HepG2 (cell line): Measurements from ENCODE around the gene PROCR. TPM values are rescaled to one million over a fixed set of nuclear protein-coding genes. Genes with fewer than 3 reads are reported as not detected.

Experiments used
- ETV5 ChIP-seq: IDR thresholded peaks from 2 replicates; pipeline ENCODE4 v1.6.1; 2018; ENCODE audit warnings: missing biosample characterization, missing genetic modification reagents, inconsistent platforms, borderline replicate concordance
- FOXO1 ChIP-seq: sonication (generic); formaldehyde crosslinking; IDR thresholded peaks from 2 replicates; pipeline ENCODE4 v1.4.0; 2020; ENCODE audit warnings: missing genetic modification reagents
- GABPB1 ChIP-seq: IDR thresholded peaks from 2 replicates; pipeline ENCODE4 v1.6.1; 2016; ENCODE audit warnings: mild to moderate bottlenecking, missing genetic modification reagents, moderate library complexity, missing compliant biosample characterization
- HMG20A ChIP-seq: IDR thresholded peaks from 2 replicates; pipeline ENCODE4 v1.6.1; 2016; ENCODE audit warnings: borderline replicate concordance
- HNRNPLL ChIP-seq: fragments of 200-400 bp; formaldehyde crosslinking; IDR thresholded peaks from 2 replicates; pipeline ENCODE4 v1.6.1; 2017; ENCODE audit warnings: mild to moderate bottlenecking, low read depth, low read length; ENCODE audit not compliant: poor library complexity, severe bottlenecking
- IRX3 ChIP-seq: sonication (generic); formaldehyde crosslinking; IDR thresholded peaks from 2 replicates; pipeline ENCODE4 v1.8.1; 2023; ENCODE audit warnings: mild to moderate bottlenecking, low read depth, missing genetic modification reagents, borderline replicate concordance
- PCBP2 ChIP-seq: fragments of 200-400 bp; formaldehyde crosslinking; optimal IDR thresholded peaks from 2 replicates; pipeline ENCODE3; 2018; ENCODE audit warnings: low read length, low read depth; ENCODE audit not compliant: poor library complexity, severe bottlenecking
- SATB2 ChIP-seq: sonication (generic); formaldehyde crosslinking; IDR thresholded peaks from 2 replicates; pipeline ENCODE4 v1.5.0; 2020; ENCODE audit warnings: missing genetic modification reagents
- SP140L ChIP-seq: sonication (generic); formaldehyde crosslinking; IDR thresholded peaks from 2 replicates; pipeline ENCODE4 v1.4.0; 2020; ENCODE audit warnings: missing genetic modification reagents, borderline replicate concordance
- TBX3 ChIP-seq: fragments of 450-650 bp; IDR thresholded peaks from 2 replicates; pipeline ENCODE4 v1.6.1; 2017; ENCODE audit warnings: antibody characterized with exemption, mild to moderate bottlenecking, inconsistent platforms, borderline replicate concordance
- ZFP36 ChIP-seq: fragments of 150-350 bp; IDR thresholded peaks from 2 replicates; pipeline ENCODE4 v1.6.1; 2018; ENCODE audit warnings: borderline replicate concordance, low read length, low read depth; ENCODE audit not compliant: partially characterized antibody
- ZIK1 ChIP-seq: sonication (generic); formaldehyde crosslinking; IDR thresholded peaks from 2 replicates; pipeline ENCODE4 v1.5.0; 2020; ENCODE audit warnings: mild to moderate bottlenecking, low read depth, missing genetic modification reagents, borderline replicate concordance
- ZKSCAN1 ChIP-seq: fragments of 150-350 bp; IDR thresholded peaks from 2 replicates; pipeline ENCODE4 v1.6.1; 2014; ENCODE audit warnings: low read length
- ZMYM4 ChIP-seq: sonication (generic); formaldehyde crosslinking; IDR thresholded peaks from 2 replicates; pipeline ENCODE4 v1.8.1; 2023; ENCODE audit warnings: mild to moderate bottlenecking, missing genetic modification reagents
- ZNF160 ChIP-seq: sonication (generic); formaldehyde crosslinking; IDR thresholded peaks from 2 replicates; pipeline ENCODE4 v1.8.0; 2022; ENCODE audit warnings: mild to moderate bottlenecking, inconsistent platforms, missing genetic modification reagents
- ZNF256 ChIP-seq: sonication (generic); formaldehyde crosslinking; conservative IDR thresholded peaks from 2 replicates; pipeline ENCODE4 v1.4.0; 2020; ENCODE audit warnings: missing genetic modification reagents
- ZNF263 ChIP-seq: sonication (generic); formaldehyde crosslinking; IDR thresholded peaks from 2 replicates; pipeline ENCODE4 v1.4.0; 2020; ENCODE audit warnings: missing genetic modification reagents
- ZNF44 ChIP-seq: sonication (generic); formaldehyde crosslinking; IDR thresholded peaks from 2 replicates; pipeline ENCODE4 v1.5.1; 2020; ENCODE audit warnings: mild to moderate bottlenecking, missing genetic modification reagents
- ZNF547 ChIP-seq: sonication (generic); formaldehyde crosslinking; IDR thresholded peaks from 2 replicates; pipeline ENCODE4 v1.5.1; 2020; ENCODE audit warnings: mild to moderate bottlenecking, missing genetic modification reagents
- ZNF556 ChIP-seq: sonication (generic); formaldehyde crosslinking; IDR thresholded peaks from 2 replicates; pipeline ENCODE4 v1.4.0; 2020; ENCODE audit warnings: mild to moderate bottlenecking, missing genetic modification reagents, borderline replicate concordance
- ZNF720 ChIP-seq: sonication (generic); formaldehyde crosslinking; IDR thresholded peaks from 2 replicates; pipeline ENCODE4 v1.4.0; 2020; ENCODE audit warnings: missing genetic modification reagents
- ZSCAN30 ChIP-seq: sonication (generic); formaldehyde crosslinking; IDR thresholded peaks from 2 replicates; pipeline ENCODE4 v1.5.0; 2020; ENCODE audit warnings: mild to moderate bottlenecking, missing genetic modification reagents
- polyA plus RNA-seq, 8 experiments: library from polyadenylated mRNA; depleted of rRNA in 3 of 8; stranded (reverse) in 7 of 8; unstranded in 1 of 8; fragments of >200 nt; fragmentation: Illumina TruSeq in 4 of 8; extraction: Trizol in 4 of 8; gene quantifications; 2 replicates each; pipeline versions ENCODE4 v1.2.1 to v1.2.3, GENCODE V29; 2011 to 2016; ENCODE audit warnings: low read depth in 4 of 8, missing spikeins in 1 of 8, mixed read lengths in 1 of 8; ENCODE audit not compliant: insufficient read depth in 1 of 8
- total RNA-seq, 5 experiments: library from RNA; depleted of rRNA; stranded (reverse); fragments of >200 nt; fragmentation: Illumina TruSeq; extraction: Trizol; gene quantifications; 2 replicates each; pipeline ENCODE4 v1.2.3, GENCODE V29; 2016; ENCODE audit warnings: low read depth in 1 of 5
- TF ChIP-seq, protein P1 (sequence below): sonication (generic); formaldehyde crosslinking; IDR thresholded peaks from 2 replicates; pipeline ENCODE4 v1.9.0; 2021; ENCODE audit warnings: missing genetic modification reagents, borderline replicate concordance
- TF ChIP-seq, protein P2 (sequence below): IDR thresholded peaks from 2 replicates; pipeline ENCODE4 v1.6.1; 2016
- TF ChIP-seq, protein P3 (sequence below): IDR thresholded peaks from 2 replicates; pipeline ENCODE4 v1.6.1; 2016; ENCODE audit warnings: control low read depth
- TF ChIP-seq, protein P4 (sequence below): sonication (generic); formaldehyde crosslinking; conservative IDR thresholded peaks from 2 replicates; pipeline ENCODE4 v1.8.0; 2022; ENCODE audit warnings: missing genetic modification reagents

Gene PROCR
- total and polyA plus RNA-seq, 2 of the 13 experiments (the other 11 are each of a cell fraction or from before 2014, with no cell fraction given) = 1.4 to 1.7 TPM

DNA sequence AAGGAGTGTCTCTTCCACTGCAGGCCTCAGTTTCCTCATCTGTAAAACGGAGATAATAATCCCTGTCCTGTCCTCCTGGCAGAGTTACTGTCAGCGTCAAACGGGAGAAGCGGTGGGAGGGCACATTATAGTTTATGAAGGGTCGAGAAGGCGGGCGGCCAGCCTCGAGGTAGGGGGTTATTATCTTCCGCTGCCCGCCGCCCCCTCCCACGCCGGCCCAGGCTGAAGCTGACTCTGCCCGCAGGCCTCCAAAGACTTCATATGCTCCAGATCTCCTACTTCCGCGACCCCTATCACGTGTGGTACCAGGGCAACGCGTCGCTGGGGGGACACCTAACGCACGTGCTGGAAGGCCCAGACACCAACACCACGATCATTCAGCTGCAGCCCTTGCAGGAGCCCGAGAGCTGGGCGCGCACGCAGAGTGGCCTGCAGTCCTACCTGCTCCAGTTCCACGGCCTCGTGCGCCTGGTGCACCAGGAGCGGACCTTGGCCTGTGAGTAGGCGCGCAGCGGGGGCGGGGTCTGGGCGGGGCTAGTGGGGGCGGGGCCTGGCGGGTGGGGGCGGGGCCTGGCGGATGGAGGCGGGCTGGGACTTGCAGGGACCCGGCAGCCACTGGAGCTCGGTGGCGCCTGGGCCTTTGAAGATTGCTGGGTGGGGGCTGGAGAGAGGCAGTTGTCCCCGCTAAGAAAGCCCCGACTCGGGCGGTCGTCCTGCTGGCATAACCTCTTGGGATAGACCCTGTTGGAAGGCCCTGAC lies 2.8 kb downstream of the PROCR start (continued):
- TF ChIP-seq, protein P1, sequence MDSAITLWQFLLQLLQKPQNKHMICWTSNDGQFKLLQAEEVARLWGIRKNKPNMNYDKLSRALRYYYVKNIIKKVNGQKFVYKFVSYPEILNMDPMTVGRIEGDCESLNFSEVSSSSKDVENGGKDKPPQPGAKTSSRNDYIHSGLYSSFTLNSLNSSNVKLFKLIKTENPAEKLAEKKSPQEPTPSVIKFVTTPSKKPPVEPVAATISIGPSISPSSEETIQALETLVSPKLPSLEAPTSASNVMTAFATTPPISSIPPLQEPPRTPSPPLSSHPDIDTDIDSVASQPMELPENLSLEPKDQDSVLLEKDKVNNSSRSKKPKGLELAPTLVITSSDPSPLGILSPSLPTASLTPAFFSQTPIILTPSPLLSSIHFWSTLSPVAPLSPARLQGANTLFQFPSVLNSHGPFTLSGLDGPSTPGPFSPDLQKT (CRISPR knock-in tag) = no peak
- TF ChIP-seq HNRNPLL = peak; percentile 87
- peak; percentile 82; the same call in 1 of the 2 replicates for TF ChIP-seq IRX3 (CRISPR knock-in tag)
- TF ChIP-seq ZKSCAN1 = no peak
- no peak for TF ChIP-seq ZSCAN30 (CRISPR knock-in tag)
- TF ChIP-seq SATB2 (CRISPR knock-in tag) = no peak
- peak; percentile 85 for TF ChIP-seq ZMYM4
- TF ChIP-seq FOXO1 (CRISPR knock-in tag) = peak; percentile 69; the same call in 1 of the 2 replicates
- TF ChIP-seq ZIK1 (CRISPR knock-in tag) = peak; percentile 93
- no peak for TF ChIP-seq ZNF256 (CRISPR knock-in tag)
- peak; percentile 31; the same call in 1 of the 2 replicates for TF ChIP-seq ETV5 (CRISPR knock-in tag)
- no peak for TF ChIP-seq ZFP36
- TF ChIP-seq, protein P2, sequence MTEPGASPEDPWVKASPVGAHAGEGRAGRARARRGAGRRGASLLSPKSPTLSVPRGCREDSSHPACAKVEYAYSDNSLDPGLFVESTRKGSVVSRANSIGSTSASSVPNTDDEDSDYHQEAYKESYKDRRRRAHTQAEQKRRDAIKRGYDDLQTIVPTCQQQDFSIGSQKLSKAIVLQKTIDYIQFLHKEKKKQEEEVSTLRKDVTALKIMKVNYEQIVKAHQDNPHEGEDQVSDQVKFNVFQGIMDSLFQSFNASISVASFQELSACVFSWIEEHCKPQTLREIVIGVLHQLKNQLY = peak; percentile 84; the same call in 1 of the 2 replicates
- TF ChIP-seq, protein P3, sequence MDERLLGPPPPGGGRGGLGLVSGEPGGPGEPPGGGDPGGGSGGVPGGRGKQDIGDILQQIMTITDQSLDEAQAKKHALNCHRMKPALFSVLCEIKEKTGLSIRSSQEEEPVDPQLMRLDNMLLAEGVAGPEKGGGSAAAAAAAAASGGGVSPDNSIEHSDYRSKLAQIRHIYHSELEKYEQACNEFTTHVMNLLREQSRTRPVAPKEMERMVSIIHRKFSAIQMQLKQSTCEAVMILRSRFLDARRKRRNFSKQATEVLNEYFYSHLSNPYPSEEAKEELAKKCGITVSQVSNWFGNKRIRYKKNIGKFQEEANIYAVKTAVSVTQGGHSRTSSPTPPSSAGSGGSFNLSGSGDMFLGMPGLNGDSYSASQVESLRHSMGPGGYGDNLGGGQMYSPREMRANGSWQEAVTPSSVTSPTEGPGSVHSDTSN (CRISPR knock-in tag) = no peak
- TF ChIP-seq, protein P4, sequence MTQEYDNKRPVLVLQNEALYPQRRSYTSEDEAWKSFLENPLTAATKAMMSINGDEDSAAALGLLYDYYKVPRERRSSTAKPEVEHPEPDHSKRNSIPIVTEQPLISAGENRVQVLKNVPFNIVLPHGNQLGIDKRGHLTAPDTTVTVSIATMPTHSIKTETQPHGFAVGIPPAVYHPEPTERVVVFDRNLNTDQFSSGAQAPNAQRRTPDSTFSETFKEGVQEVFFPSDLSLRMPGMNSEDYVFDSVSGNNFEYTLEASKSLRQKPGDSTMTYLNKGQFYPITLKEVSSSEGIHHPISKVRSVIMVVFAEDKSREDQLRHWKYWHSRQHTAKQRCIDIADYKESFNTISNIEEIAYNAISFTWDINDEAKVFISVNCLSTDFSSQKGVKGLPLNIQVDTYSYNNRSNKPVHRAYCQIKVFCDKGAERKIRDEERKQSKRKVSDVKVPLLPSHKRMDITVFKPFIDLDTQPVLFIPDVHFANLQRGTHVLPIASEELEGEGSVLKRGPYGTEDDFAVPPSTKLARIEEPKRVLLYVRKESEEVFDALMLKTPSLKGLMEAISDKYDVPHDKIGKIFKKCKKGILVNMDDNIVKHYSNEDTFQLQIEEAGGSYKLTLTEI (CRISPR knock-in tag) = no peak; the same call in 1 of the 2 replicates
- TF ChIP-seq GABPB1 = peak; percentile 83
- TF ChIP-seq TBX3 = no peak
- no peak for TF ChIP-seq HMG20A (CRISPR knock-in tag)
- peak; percentile 65; the same call in 1 of the 2 replicates for TF ChIP-seq ZNF547 (CRISPR knock-in tag)
- 0 out of 2 replicates have a peak, but pooled peaks have one; percentile 73 for TF ChIP-seq ZNF44 (CRISPR knock-in tag)
- TF ChIP-seq ZNF556 (CRISPR knock-in tag) = peak; percentile 88
- TF ChIP-seq ZNF263 = peak; percentile 52; the same call in 1 of the 2 replicates
- TF ChIP-seq ZNF160 (CRISPR knock-in tag) = peak; percentile 91
- TF ChIP-seq ZNF720 = 0 out of 2 replicates have a peak, but pooled peaks have one; percentile 84
- TF ChIP-seq PCBP2 = no peak
- no peak for TF ChIP-seq SP140L (CRISPR knock-in tag)
